GM13976 (cell line): ENCODE data around the gene ZNF599.

ENCODE experiments used
- DNase-seq: peaks from one replicate; pipeline ENCODE4 v3.0.0; 2012; ENCODE audit warnings: low spot score
- CTCF ChIP-seq: IDR thresholded peaks from 2 replicates; pipeline ENCODE4 v1.5.1; 2012; ENCODE audit warnings: borderline replicate concordance, mild to moderate bottlenecking; ENCODE audit not compliant: insufficient read depth; ENCODE audit errors: extremely low read depth, missing control alignments, control extremely low read depth
- in situ Hi-C: fragments of 300-500 bp; cut with MboI; formaldehyde crosslinking; loops from one replicate; pipeline ENCODE4 v1.12.0; 2022; ENCODE audit warnings: low sequenced_read_pairs, mixed read lengths, inconsistent platforms; ENCODE audit not compliant: unreplicated experiment

ZNF599 gene

DNA sequence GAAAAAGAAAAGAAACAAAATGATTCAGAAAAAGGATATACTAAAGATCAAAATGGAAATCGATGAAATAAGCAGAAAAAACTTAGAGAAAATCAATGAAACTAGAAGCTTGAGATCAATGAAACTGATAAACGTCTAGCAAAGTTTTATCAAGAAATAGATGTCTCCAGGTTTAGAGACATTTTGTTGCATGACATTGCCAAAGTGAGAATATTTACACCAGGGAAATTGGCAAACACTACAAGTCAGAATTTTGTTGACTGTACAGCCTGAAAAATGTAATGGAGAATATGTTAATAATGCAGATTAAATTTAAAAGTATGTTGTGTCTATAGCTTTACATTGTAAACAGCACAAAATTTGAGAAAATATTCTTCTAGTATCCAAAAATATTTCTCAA is 5.3 kb upstream of the ZNF599 start:
- in situ Hi-C loops = no loop called here
- TF ChIP-seq CTCF = no peak

GRCh38 chr19:34774857-34775256 is 1.8 kb upstream of the ZNF599 start:
- TF ChIP-seq CTCF = no peak
- no peak for DNase-seq
- in situ Hi-C loops = no loop called here

More for the DNA sequence above, 5.3 kb upstream of the ZNF599 start:
- DNase-seq = no peak

DNA sequence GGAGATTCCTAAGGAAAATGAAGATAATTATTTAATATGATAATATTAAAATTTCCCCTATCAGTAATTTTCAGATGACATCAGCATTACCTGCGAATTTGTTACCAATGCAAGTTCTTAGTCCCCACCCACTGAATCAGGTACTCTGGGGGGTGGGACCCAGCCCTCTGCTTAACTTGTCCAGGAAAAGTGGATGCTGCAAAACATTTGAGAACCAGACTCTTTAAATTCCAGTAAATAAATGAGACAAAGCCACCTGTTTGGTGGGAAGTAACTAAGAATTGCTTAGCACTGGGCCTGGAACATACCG is 495 bp upstream of the ZNF599 start:
- in situ Hi-C loops = no loop called here
- no peak for TF ChIP-seq CTCF
- DNase-seq = no peak

DNA sequence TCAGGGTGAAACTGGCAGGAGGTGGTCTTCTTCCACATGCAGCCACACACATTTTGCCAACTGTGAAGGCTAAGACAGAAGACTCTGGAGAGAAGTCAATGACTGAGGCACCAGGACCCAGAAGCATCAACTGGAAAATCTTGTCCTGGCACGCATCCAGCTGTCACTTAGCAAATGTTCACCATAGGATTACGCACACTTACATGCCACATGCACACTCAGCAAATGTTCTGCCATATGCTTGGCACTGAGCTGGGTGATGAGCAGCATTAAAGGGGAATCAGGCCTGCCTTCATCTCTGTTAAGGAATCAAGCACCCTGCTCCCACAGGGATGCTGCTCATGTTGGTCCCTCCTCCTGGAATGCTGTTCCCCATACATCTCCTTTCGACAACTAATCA is 5.1 kb downstream of the ZNF599 start:
- no peak for DNase-seq
- in situ Hi-C loops = no loop called here
- no peak for TF ChIP-seq CTCF

GRCh38 chr19:34766386-34766785 is 6.6 kb downstream of the ZNF599 start:
- no peak for TF ChIP-seq CTCF
- DNase-seq = no peak
- in situ Hi-C loops = no loop called here

DNA sequence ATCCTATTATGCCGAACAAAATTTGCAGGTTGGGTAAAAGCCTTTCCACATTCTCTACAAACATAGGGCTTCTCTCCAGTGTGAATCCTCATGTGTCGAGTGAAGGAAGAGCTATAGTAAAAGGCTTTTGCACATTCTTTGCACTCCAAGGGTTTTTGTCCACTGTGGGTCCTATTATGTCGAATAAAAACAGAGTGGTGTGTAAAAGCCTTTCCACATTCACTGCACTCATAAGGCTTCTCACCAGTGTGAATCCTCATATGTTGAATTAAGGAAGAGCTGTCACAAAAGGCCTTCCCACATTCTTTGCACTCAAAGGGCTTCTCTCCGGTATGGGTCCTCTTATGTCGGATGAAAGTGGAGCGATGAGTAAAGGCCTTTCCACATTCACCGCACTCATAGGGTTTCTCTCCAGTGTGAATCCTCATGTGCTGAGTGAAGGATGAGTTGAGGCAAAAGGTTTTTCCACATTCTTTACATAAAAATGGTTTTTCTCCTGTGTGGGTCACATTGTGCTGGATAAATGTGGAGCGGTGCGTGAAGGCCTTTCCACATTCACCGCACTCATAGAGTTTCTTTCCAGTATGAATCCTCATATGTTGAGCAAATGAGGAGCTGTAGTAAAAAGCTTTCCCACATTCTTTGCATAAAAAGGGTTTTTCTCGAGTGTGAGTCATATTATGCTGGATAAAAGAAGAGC is 13.6 kb downstream of the ZNF599 start:
- no peak for DNase-seq
- TF ChIP-seq CTCF = no peak
- in situ Hi-C loops = no loop called here
